IMR-90 (cell line): ENCODE measurements around the gene PUM2. TPM values are rescaled to one million over a fixed set of nuclear protein-coding genes. Genes with fewer than 3 reads are reported as not detected.

Experiments
- ATAC-seq: fragments of 200-7000 bp; cut with Tn5 transposase; 2 replicates; pipeline ENCODE4 v1.9.1; 2020; ENCODE audit warnings: low read depth, mild to moderate bottlenecking, moderate library complexity
- BruUV-seq: library from RNA; stranded (reverse); fragments of 400-500 nt; replicated peaks from 2 replicates; lab custom pipeline; 2021; lab: Mats Ljungman, UMichigan
- CTCF ChIA-PET: fragments of 300-600 bp; formaldehyde crosslinking; extraction: SDS; loops from one replicate; lab custom pipeline; 2021; ENCODE audit warnings: antibody characterized with exemption; lab: Yijun Ruan, JAX
- POLR2A ChIA-PET: fragments of 300-600 bp; sonication (Branson Sonifier 250); formaldehyde crosslinking; loops from one replicate; lab custom pipeline; 2022; ENCODE audit warnings: antibody characterized with exemption; ENCODE audit not compliant: unreplicated experiment; lab: Charles Lee
- DNase-seq: peaks from one replicate; pipeline ENCODE4 v3.0.0; 2013
- H2AFZ ChIP-seq: replicated peaks from 2 replicates; pipeline ENCODE3; 2013; ENCODE audit warnings: low read length, mild to moderate bottlenecking; ENCODE audit not compliant: poor library complexity
- H2AK5ac ChIP-seq: 2 replicates; pipeline ENCODE4 v1.6.1; 2013; ENCODE audit warnings: low read depth, low read length, inconsistent platforms
- H2AK9ac ChIP-seq: replicated peaks from 2 replicates; pipeline ENCODE3; 2013; ENCODE audit warnings: mild to moderate bottlenecking, low read depth, low read length, moderate library complexity; ENCODE audit not compliant: poor library complexity
- H2BK120ac ChIP-seq: 2 replicates; pipeline ENCODE4 v1.6.1; 2013; ENCODE audit warnings: low read depth, low read length, inconsistent platforms
- H2BK15ac ChIP-seq: 3 replicates; pipeline ENCODE4 v1.6.1; 2013; ENCODE audit warnings: low read depth, low read length, inconsistent platforms
- H2BK20ac ChIP-seq: 2 replicates; pipeline ENCODE4 v1.6.1; 2013; ENCODE audit warnings: low read depth, mild to moderate bottlenecking, inconsistent platforms, low read length, moderate library complexity
- H2BK5ac ChIP-seq: 2 replicates; pipeline ENCODE4 v1.6.1; 2013; ENCODE audit warnings: mild to moderate bottlenecking, low read depth, low read length, inconsistent platforms; ENCODE audit not compliant: poor library complexity, severe bottlenecking
- H3K14ac ChIP-seq: replicated peaks from 2 replicates; pipeline ENCODE4 v1.6.1; 2013; ENCODE audit warnings: low read depth, low read length, inconsistent platforms
- H3K18ac ChIP-seq: 2 replicates; pipeline ENCODE4 v1.6.1; 2013; ENCODE audit warnings: low read depth, low read length, control low read depth
- H3K23ac ChIP-seq: 2 replicates; pipeline ENCODE4 v1.6.1; 2013; ENCODE audit warnings: low read depth, low read length, inconsistent platforms
- H3K27ac ChIP-seq: 2 replicates; pipeline ENCODE4 v1.5.1; 2013; ENCODE audit warnings: mild to moderate bottlenecking, control low read depth, low read length; ENCODE audit not compliant: insufficient read depth
- H3K27me3 ChIP-seq: 2 replicates; pipeline ENCODE4 v1.6.1; 2013; ENCODE audit warnings: low read length; ENCODE audit not compliant: control insufficient read depth, insufficient read depth
- H3K36me3 ChIP-seq: 2 replicates; pipeline ENCODE4 v1.6.1; 2013; ENCODE audit warnings: low read length, mixed read lengths; ENCODE audit not compliant: control insufficient read depth, insufficient read depth
- H3K4ac ChIP-seq: 2 replicates; pipeline ENCODE4 v1.6.1; 2013; ENCODE audit warnings: low read depth, low read length, inconsistent platforms
- H3K4me1 ChIP-seq: 2 replicates; pipeline ENCODE4 v1.6.1; 2013; ENCODE audit warnings: low read length, mixed read lengths; ENCODE audit not compliant: control insufficient read depth, insufficient read depth
- H3K4me2 ChIP-seq: 2 replicates; pipeline ENCODE4 v1.6.1; 2013; ENCODE audit warnings: low read depth, mild to moderate bottlenecking, control low read depth, low read length, moderate library complexity
- H3K4me3 ChIP-seq: 2 replicates; pipeline ENCODE4 v1.5.1; 2013; ENCODE audit warnings: low read depth, mild to moderate bottlenecking, control low read depth, low read length, moderate library complexity; ENCODE audit not compliant: insufficient read depth
- H3K56ac ChIP-seq: 2 replicates; pipeline ENCODE4 v1.6.1; 2013; ENCODE audit warnings: low read length, inconsistent platforms; ENCODE audit not compliant: insufficient read depth; ENCODE audit errors: extremely low read depth
- H3K79me1 ChIP-seq, 2 experiments: 2 replicates each; pipeline ENCODE4 v1.6.1; 2013; ENCODE audit warnings: low read length in 2 of 2, inconsistent platforms in 1 of 2, low read depth in 1 of 2
- H3K9ac ChIP-seq: 2 replicates; pipeline ENCODE4 v1.6.1; 2013; ENCODE audit warnings: low read depth, low read length, control low read depth
- H3K9me1 ChIP-seq: 2 replicates; pipeline ENCODE4 v1.6.1; 2013; ENCODE audit warnings: low read length, inconsistent platforms; ENCODE audit not compliant: insufficient read depth
- H3K9me3 ChIP-seq: 2 replicates; pipeline ENCODE4 v1.6.1; 2013; ENCODE audit warnings: low read length; ENCODE audit not compliant: control insufficient read depth, insufficient read depth
- H4K20me1 ChIP-seq: 2 replicates; pipeline ENCODE4 v1.6.1; 2013; ENCODE audit warnings: low read length, inconsistent platforms; ENCODE audit not compliant: insufficient read depth
- H4K5ac ChIP-seq: 2 replicates; pipeline ENCODE4 v1.6.1; 2013; ENCODE audit warnings: mild to moderate bottlenecking, low read depth, low read length, control low read depth
- H4K8ac ChIP-seq, 2 experiments: 2 replicates each; pipeline ENCODE4 v1.6.1; 2013; ENCODE audit warnings: low read depth in 2 of 2, low read length in 2 of 2, control low read depth in 1 of 2, inconsistent platforms in 1 of 2
- H4K91ac ChIP-seq: 2 replicates; pipeline ENCODE4 v1.6.1; 2013; ENCODE audit warnings: low read depth, low read length, inconsistent platforms; ENCODE audit not compliant: insufficient read depth
- NFE2L2 ChIP-seq: fragments of 150-350 bp; IDR thresholded peaks from 2 replicates; pipeline ENCODE4 v1.6.1; 2016; ENCODE audit warnings: low read depth, mild to moderate bottlenecking, low read length
- USF2 ChIP-seq: fragments of 150-350 bp; IDR thresholded peaks from 2 replicates; pipeline ENCODE4 v1.6.1; 2017; ENCODE audit warnings: mild to moderate bottlenecking, antibody characterized with exemption, low read length, low read depth
- WGBS, 2 experiments: methylation state at CpG; one replicate each; pipeline versions ENCODE4 v1.1.5 to v1.1.7; 2013; ENCODE audit warnings: missing lambda C conversion rate in 2 of 2; ENCODE audit not compliant: insufficient read length in 1 of 2; ENCODE audit errors: extremely low coverage in 2 of 2; 5-methylcytosine and 5-hydroxymethylcytosine counted together
- dilution Hi-C: fragments of 300-500 bp; cut with HindIII; formaldehyde crosslinking; loops from one replicate; pipeline ENCODE4 v1.14.3; 2018; ENCODE audit warnings: low sequenced_read_pairs; ENCODE audit not compliant: unreplicated experiment
- in situ Hi-C: fragments of 300-500 bp; cut with MboI; formaldehyde crosslinking; loops from 3 replicates; pipeline ENCODE4 v1.14.3; 2019; ENCODE audit warnings: low sequenced_read_pairs, inconsistent platforms, mixed read lengths
- intact Hi-C: fragments of 100-400 bp; cut with micrococcal nuclease; formaldehyde crosslinking; loops from 2 replicates; pipeline ENCODE4 v1.10.0; 2022
- polyA plus RNA-seq, 3 experiments: library from polyadenylated mRNA; depleted of rRNA; stranded (reverse); fragments of >200 nt; gene quantifications; 2 replicates each; pipeline ENCODE4 v1.2.3, GENCODE V29; 2012; ENCODE audit warnings: low replicate concordance in 1 of 3
- total RNA-seq: library from RNA; depleted of rRNA; stranded (reverse); fragments of >200 nt; gene quantifications from 2 replicates; pipeline ENCODE4 v1.2.3, GENCODE V29; 2012

PUM2 gene
- total and polyA plus RNA-seq, 2 of the 4 experiments (the other 2 are of a cell fraction) = 18.8 to 38.4 TPM

GRCh38 chr2:20223407-20224163, 127.1 kb downstream of the PUM2 start:
- peak overlapping the region; percentile 40 for H3K27ac ChIP-seq
- TF ChIP-seq NFE2L2 (no peak), USF2 (peak; percentile 34; the same call in 1 of the 2 replicates)
- peak overlapping the region; percentile 70 for H3K14ac ChIP-seq
- H3K36me3 ChIP-seq = no peaks in the 10 kb centered on the region
- peak overlapping the region; percentile 32; the same call in 1 of the 2 replicates for H3K23ac ChIP-seq
- H3K4me3 ChIP-seq = peak overlapping the region; percentile 62
- dilution Hi-C loops (no loop called here), in situ Hi-C loops (no loop called here), intact Hi-C loops (loop anchor here (2.0 to 5.0 kb wide), 2 partner anchors 56 to 117 kb away; no protein-coding TSS in a partner anchor)
- no TSS peak for BruUV-seq
- peak overlapping the region; percentile 36; the same call in 1 of the 2 replicates for H4K5ac ChIP-seq
- H3K56ac ChIP-seq = no peak overlapping the region; the same call in 1 of the 2 replicates
- peak overlapping the region; percentile 88 for H2AK9ac ChIP-seq
- peaks cover 22% of the 10 kb centered on the region for H3K4me1 ChIP-seq
- 1% methylated on average over 24 of the region's 66 CpGs; no CpG with 5 or more reads in 1 of the 2 experiments for WGBS, 2 experiments
- no peaks in the 10 kb centered on the region for H4K20me1 ChIP-seq
- ChIA-PET POLR2A (interaction anchor here (0.5 to 0.6 kb wide), 3 partner anchors 10 to 31 kb away, joined by 3 read pairs; no protein-coding TSS in a partner anchor), CTCF (interaction anchor here (0.6 kb wide), 2 partner anchors 67 to 119 kb away, joined by 3 read pairs; no protein-coding TSS in a partner anchor)
- peak overlapping the region; percentile 6 to 74; a peak in 3 of 4 replicates for H4K8ac ChIP-seq
- H3K4ac ChIP-seq = peak overlapping the region; percentile 86
- peaks cover 0 to 28% of the 10 kb centered on the region in 2 experiments; a peak in 2 of 4 replicates for H3K79me1 ChIP-seq
- peak overlapping the region; percentile 4 for H2BK5ac ChIP-seq
- peak overlapping the region; percentile 71 for H3K4me2 ChIP-seq
- H2BK120ac ChIP-seq = peak overlapping the region; percentile 94
- peak; percentile 42 for DNase-seq
- H2AFZ ChIP-seq = peak overlapping the region; percentile 94
- peak overlapping the region; percentile 55; the same call in 1 of the 2 replicates for H2AK5ac ChIP-seq
- 0 out of 2 replicates have a peak, but pooled peaks cover 2% of the 10 kb centered on the region for H3K9me3 ChIP-seq
- H2BK15ac ChIP-seq = 0 out of 3 replicates have a peak overlapping the region, but pooled peaks have one; percentile 21
- no peaks in the 10 kb centered on the region for H3K27me3 ChIP-seq
- H4K91ac ChIP-seq = peak overlapping the region; percentile 89
- H3K9ac ChIP-seq = peak overlapping the region; percentile 68
- H3K18ac ChIP-seq = peak overlapping the region; percentile 7; the same call in 1 of the 2 replicates
- H2BK20ac ChIP-seq = no peak overlapping the region
- peaks cover 7% of the 10 kb centered on the region; the same call in 1 of the 2 replicates for H3K9me1 ChIP-seq
- ATAC-seq = peak; percentile 36
